Measurements from ENCODE around the gene CYBB. TPM values are rescaled to one million over a fixed set of nuclear protein-coding genes. Genes with fewer than 3 reads are reported as not detected.

CYBB gene
- total and polyA plus RNA-seq, 9 donors: 3.5 to 37.2 (median 12.9) TPM

DNA sequence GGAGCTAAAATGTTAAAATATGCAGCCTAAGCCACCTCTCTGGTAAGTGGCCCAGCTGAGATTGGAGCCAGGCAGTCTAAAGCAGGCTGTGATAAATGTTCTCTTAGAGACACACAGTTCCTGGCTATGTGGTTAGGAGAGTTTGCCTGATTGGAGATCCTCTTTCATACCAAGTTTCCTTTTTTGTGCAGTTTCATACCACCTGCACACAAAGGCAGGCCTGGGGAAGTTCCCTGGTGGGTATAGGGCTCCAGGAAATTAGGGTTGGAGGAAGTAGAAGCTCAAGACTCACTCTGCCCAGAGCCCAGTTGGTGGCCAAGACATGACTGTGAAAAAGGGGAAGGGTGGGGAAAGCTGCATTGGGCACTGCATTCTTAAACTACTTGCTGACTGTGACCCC lies 16.9 kb downstream of the CYBB start:
- H3K27me3 ChIP-seq: no peaks in the 10 kb centered on the region
- DNase-seq: no peak
- H3K4me1 ChIP-seq (ENCODE audit: insufficient read depth): no peaks in the 10 kb centered on the region
- intact Hi-C loops (cut with DNase I): no loop called here
- TF ChIP-seq POLR2A (IDR thresholded peaks at IDR 0.05) (no peak), EP300 (IDR thresholded peaks at IDR 0.05) (no peak)
- TF ChIP-seq, protein P1, sequence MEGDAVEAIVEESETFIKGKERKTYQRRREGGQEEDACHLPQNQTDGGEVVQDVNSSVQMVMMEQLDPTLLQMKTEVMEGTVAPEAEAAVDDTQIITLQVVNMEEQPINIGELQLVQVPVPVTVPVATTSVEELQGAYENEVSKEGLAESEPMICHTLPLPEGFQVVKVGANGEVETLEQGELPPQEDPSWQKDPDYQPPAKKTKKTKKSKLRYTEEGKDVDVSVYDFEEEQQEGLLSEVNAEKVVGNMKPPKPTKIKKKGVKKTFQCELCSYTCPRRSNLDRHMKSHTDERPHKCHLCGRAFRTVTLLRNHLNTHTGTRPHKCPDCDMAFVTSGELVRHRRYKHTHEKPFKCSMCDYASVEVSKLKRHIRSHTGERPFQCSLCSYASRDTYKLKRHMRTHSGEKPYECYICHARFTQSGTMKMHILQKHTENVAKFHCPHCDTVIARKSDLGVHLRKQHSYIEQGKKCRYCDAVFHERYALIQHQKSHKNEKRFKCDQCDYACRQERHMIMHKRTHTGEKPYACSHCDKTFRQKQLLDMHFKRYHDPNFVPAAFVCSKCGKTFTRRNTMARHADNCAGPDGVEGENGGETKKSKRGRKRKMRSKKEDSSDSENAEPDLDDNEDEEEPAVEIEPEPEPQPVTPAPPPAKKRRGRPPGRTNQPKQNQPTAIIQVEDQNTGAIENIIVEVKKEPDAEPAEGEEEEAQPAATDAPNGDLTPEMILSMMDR (IDR thresholded peaks at IDR 0.05): no peak
- no peaks in the 10 kb centered on the region for H3K9me3 ChIP-seq
- H3K36me3 ChIP-seq: no peaks in the 10 kb centered on the region
- no peak overlapping the region for H3K27ac ChIP-seq
- no peak overlapping the region for H3K4me3 ChIP-seq

GRCh38 chrX:37799936-37800335 lies 20.1 kb downstream of the CYBB start:
- Histone ChIP-seq H3K27me3 (no peaks in the 10 kb centered on the region), H3K4me3 (no peak overlapping the region), H3K36me3 (no peaks in the 10 kb centered on the region), H3K9me3 (no peaks in the 10 kb centered on the region), H3K4me1 (ENCODE audit: insufficient read depth) (no peaks in the 10 kb centered on the region), H3K27ac (no peak overlapping the region)
- DNase-seq: no peak
- TF ChIP-seq, protein P1 (IDR thresholded peaks at IDR 0.05): no peak
- TF ChIP-seq POLR2A (IDR thresholded peaks at IDR 0.05) (no peak), EP300 (IDR thresholded peaks at IDR 0.05) (no peak)
- intact Hi-C loops (cut with DNase I): no loop called here
- WGBS, 3 donors: 69 to 82% (median 78%) methylated on average over 2 of the region's 2 CpGs

DNA sequence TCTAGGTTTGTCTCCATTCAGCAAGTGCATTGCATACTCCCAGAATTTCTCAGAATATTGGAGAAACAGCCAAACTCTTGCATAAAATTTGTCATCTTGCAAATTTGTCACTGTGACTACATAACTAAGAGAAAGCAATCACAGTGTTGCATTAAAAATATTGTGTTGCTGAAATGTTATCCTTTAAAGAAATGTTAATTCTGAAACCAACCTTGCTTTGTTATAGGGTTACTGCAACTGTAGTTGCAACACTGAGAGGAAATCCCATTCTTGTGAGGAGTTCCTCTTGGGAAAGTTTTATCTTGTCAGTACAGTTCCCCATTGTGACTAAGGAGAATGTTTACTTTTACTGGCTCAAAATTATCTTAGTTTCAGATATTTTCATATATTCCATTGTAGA lies 20.9 kb downstream of the CYBB start:
- Histone ChIP-seq H3K4me3 (no peak overlapping the region), H3K36me3 (no peaks in the 10 kb centered on the region), H3K27me3 (no peaks in the 10 kb centered on the region), H3K27ac (no peak overlapping the region), H3K4me1 (ENCODE audit: insufficient read depth) (no peaks in the 10 kb centered on the region), H3K9me3 (no peaks in the 10 kb centered on the region)
- DNase-seq: no peak
- TF ChIP-seq, protein P1 (IDR thresholded peaks at IDR 0.05): no peak
- no peak for TF ChIP-seq POLR2A (IDR thresholded peaks at IDR 0.05)
- TF ChIP-seq EP300 (IDR thresholded peaks at IDR 0.05): no peak
- intact Hi-C loops (cut with DNase I): no loop called here

DNA sequence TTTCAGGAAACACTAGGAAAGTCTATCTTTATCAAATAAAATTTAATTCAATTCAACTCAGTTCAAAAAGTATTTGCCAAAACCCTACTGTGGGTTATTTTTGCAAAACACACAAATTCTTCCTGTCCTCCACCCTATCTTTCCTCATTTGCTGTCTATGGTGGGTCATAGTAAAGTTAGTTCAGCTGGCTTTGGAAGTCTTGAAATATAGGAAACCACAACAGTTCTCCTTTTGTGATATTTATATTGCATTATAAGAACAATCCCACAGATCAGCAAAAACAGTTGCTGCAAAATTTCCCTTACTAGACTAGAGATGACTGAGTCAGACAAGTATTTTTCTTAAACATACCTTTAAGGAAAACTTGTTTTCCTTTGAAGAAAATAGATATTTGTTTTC lies 22.2 kb downstream of the CYBB start:
- Histone ChIP-seq H3K9me3 (no peaks in the 10 kb centered on the region), H3K4me3 (no peak overlapping the region), H3K4me1 (ENCODE audit: insufficient read depth) (no peaks in the 10 kb centered on the region), H3K27me3 (no peaks in the 10 kb centered on the region), H3K36me3 (no peaks in the 10 kb centered on the region), H3K27ac (no peak overlapping the region)
- DNase-seq: no peak
- no peak for TF ChIP-seq EP300 (IDR thresholded peaks at IDR 0.05)
- TF ChIP-seq, protein P1 (IDR thresholded peaks at IDR 0.05): no peak
- TF ChIP-seq POLR2A (IDR thresholded peaks at IDR 0.05): no peak
- intact Hi-C loops (cut with DNase I): no loop called here

DNA sequence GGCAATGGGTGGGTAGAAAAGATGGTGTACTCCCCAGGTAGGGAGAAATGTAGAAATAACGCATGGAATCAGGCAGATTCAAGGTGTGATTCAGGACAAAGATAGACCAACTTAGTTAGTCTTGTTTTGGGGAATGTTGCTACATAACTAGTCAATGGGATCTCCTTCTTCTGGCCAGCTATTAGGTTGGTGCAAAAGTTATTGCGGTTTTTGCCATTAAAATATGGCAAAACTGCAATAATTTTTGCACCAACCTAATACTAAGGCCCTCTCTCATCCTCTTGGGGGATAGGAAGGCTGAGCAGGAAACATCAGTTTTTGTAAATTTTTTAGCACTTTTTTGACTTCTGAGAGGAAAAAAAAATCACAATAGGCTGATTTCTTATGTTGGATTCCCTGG lies 23.2 kb downstream of the CYBB start:
- DNase-seq: no peak
- no peaks in the 10 kb centered on the region for H3K9me3 ChIP-seq
- intact Hi-C loops (cut with DNase I): no loop called here
- H3K27me3 ChIP-seq: no peaks in the 10 kb centered on the region
- no peaks in the 10 kb centered on the region for H3K36me3 ChIP-seq
- no peak overlapping the region for H3K27ac ChIP-seq
- 42 to 65% (median 49%) methylated on average over 2 of the region's 2 CpGs for WGBS, 3 donors
- no peaks in the 10 kb centered on the region for H3K4me1 ChIP-seq (ENCODE audit: insufficient read depth)
- H3K4me3 ChIP-seq: no peak overlapping the region
- TF ChIP-seq, protein P1 (IDR thresholded peaks at IDR 0.05): no peak
- no peak for TF ChIP-seq POLR2A (IDR thresholded peaks at IDR 0.05)

All from ovary (tissue), 9 donors.